Activated CD8-positive, alpha-beta memory T cell treated with anti-CD3 and anti-CD28 coated beads for 36 hours (primary cell): ENCODE data around the gene CCL1. TPM values are rescaled to one million over a fixed set of nuclear protein-coding genes. Genes with fewer than 3 reads are reported as not detected.

Experiments used
- CTCF ChIA-PET: fragments of 350-600 bp; sonication (Branson Sonifier 250); formaldehyde crosslinking; loops from one replicate; lab custom pipeline; 2021; ENCODE audit warnings: antibody characterized with exemption; lab: Charles Lee
- POLR2A ChIA-PET: fragments of 350-600 bp; sonication (Branson Sonifier 250); formaldehyde crosslinking; loops from one replicate; lab custom pipeline; 2021; ENCODE audit warnings: antibody characterized with exemption; lab: Charles Lee
- total RNA-seq, 2 experiments: library from RNA; stranded (reverse); gene quantifications; one replicate each; pipeline ENCODE4 v1.2.3, GENCODE V29; 2021

CCL1 gene
- total RNA-seq, 2 experiments from 2014 or later: 20.3 to 21.9 TPM

DNA sequence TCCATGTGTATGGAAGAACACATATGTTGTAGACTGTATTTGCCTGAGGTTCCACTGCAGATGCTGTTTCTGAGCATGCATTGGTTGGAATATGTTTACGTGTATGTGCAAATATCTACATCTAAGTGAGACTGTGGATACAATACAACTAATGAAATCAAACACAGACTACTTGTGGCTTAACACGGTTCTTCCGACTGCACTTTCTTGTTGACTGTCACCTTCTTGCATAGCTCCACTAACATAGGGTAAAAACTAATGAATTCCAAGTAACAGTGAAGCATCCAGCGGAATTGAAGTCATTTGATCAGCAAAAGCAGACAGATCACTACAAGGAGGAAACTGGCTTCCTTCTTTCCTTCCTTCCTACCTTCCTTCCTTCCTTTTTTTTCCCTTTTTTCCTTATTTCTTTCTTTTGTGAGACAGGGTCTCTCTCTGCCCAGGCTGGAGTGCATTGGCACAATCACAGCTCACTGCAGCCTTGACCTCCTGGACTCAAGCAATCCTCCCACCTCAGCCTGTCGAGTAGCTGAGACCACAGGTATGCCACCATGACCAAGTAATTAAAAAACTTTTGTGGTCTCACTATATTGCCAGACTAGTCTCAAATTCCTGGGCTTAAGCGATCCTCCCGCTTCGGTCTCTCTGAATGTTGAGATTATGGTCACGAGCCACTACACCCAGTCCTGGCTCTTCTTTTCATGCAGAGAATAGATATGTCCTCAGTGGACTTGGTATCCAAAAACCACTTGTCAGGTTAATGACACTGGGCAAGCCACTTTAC is 22.0 kb upstream of the CCL1 start:
- ChIA-PET POLR2A (interaction anchor here (1.1 kb wide), 1 partner anchor 31 kb away, joined by 3 read pairs; no protein-coding TSS in a partner anchor), CTCF (interaction anchor here (1.4 kb wide), 1 partner anchor 23 kb away, joined by 7 read pairs; no protein-coding TSS in a partner anchor)

DNA sequence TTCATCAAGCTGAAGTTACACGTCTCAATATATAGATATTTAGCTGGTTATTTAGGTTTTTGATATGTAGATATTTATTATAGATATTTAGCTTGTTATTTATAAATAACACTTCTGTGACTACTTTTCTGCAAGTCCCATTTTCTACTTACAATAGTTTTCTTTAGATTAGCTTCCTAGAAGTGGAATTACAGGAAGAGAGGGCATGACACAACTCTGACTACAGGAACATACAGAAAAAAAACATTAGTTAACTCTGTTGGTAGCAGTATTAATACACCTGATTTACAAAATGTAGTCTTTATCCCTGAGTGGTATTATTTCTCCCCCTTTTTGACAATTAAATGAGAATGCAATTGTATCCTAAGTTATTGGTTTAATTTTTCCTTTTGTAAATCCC is 21.2 kb upstream of the CCL1 start:
- ChIA-PET POLR2A (interaction anchor here (1.1 kb wide), 1 partner anchor 32 kb away, joined by 3 read pairs; no protein-coding TSS in a partner anchor), CTCF (interaction anchor here (1.4 kb wide), 1 partner anchor 23 kb away, joined by 7 read pairs; no protein-coding TSS in a partner anchor)

DNA sequence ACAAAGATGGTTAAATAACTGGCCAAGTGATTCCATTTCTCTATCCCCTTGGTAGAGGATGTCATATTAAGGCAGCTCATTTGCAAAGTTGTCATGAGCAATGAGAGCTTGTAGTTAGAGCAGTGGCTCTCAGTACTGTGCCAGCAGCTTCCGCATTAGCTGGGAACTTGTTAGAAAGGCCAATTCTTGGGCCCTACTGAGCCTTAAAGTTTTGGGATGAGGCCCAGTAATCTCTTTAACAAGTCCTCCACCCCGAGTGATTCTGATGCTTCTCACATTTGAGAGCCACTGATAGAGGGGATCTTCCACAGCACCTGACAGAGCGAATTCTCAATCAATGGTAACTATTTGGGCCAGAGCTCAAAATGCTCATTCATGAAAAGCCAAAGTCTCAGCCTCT is 20.2 kb upstream of the CCL1 start:
- ChIA-PET CTCF (interaction anchor here (1.3 to 1.7 kb wide), 2 partner anchors 22 to 183 kb away, joined by 3 to 7 read pairs; no protein-coding TSS in a partner anchor), POLR2A (no interaction called here)

DNA sequence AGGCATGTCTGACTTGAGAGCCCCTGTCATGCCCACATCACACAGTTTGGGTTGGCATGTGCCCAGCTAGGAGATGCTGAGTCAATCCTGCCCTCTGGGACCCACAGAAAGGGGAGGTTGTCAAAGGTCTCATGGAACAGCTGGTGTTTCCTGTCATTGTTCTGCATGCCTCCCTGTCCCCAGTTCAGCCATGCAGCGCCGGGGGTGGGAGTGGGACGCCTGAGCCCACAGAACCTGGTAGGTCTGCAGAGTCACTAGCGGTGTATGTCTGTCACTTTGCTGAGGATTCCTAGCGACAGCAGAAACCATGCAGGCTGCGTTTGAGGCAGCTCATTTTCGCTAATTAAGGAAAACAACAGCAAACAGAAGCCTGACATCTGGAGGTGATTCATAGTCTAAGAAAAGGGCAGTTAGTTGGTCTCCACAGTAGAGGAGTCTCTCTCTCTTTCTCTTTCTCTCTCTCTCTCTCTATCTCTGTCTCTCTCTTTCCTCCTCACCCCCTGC is 19.6 kb upstream of the CCL1 start:
- ChIA-PET CTCF (interaction anchor here (0.8 to 1.7 kb wide), 3 partner anchors 21 to 596 kb away, joined by 3 to 7 read pairs (median 3); no protein-coding TSS in a partner anchor), POLR2A (no interaction called here)

DNA sequence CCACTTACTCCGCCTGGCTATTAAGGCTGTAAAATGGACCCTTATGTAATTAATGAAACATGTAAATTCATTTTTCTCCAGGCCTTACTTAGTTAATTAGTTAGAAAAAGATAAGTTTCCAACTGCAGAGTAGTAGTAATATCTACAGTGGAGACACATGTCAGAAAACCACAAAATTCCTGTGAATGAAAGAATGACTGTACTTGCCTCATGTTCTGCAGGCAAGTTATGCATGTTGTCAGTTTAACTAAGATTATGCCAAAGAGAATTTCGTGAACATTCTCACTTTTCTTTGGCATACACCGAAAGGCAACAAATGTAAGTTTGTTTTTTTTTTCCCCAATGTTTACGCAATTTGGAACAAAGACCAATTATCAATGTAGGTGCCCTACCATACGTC is 16.8 kb upstream of the CCL1 start:
- ChIA-PET CTCF (no interaction called here), POLR2A (no interaction called here)

DNA sequence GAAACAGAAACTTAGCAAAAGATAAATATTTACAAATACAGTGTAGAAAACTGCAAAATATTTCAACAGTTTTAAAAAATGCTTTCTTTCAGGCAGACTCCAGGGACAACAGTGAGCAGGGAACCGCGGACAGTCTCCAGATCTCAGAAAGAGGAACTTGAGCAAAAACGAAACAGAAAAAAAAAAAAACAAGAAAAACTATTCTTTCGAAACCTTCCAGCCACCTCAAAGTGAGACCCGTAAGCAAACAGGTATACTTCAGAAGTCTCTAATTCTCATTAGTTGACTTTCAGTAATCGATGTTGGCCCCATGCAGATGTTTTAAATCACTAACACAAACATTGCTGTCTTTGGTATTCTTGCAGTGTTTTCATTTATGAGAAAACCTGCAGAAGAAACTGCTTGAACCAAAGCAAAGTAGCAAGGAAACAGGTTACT is 15.7 kb upstream of the CCL1 start:
- CTCF ChIA-PET: interaction anchor here (2.2 kb wide), 1 partner anchor 178 kb away, joined by 6 read pairs; no protein-coding TSS in a partner anchor
- POLR2A ChIA-PET: no interaction called here

DNA sequence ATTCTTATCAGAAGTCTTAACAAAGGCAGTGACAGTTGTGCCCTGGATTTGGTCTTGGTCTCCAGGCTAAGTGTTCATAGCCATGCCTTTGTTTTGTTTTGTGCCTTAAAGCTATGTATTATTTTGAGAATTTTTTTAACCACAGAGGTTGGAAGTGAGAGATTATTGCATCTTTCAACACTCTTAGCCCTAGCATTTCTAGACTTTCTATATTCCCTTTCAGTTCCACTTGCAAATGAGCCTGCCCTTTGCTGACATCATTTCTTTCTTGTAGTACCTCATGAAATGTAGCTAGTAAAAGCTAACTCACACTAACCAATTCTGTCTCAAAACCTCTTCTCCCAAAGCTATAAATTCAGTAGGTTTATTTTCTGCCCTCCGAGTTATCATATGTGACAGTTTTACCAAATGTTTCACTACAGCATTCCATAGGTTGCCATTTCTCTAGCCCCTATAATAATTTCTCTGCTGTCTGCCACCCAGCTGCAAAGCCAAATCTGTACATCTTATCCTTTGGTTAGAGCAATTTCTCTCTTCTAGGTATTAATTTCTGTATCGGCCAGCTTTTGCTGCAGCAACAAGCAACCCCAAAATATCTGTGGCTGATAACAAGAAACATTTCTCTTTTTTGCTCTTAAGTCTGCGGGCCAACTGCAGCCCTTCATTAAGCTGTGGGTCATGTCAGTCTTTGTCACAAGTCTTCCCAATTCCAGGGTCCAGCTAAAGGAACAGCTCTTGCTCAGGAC is 14.2 kb upstream of the CCL1 start:
- CTCF ChIA-PET: interaction anchor here (1.7 to 2.2 kb wide), 2 partner anchors 15 to 177 kb away, joined by 6 read pairs; no protein-coding TSS in a partner anchor
- POLR2A ChIA-PET: no interaction called here

DNA sequence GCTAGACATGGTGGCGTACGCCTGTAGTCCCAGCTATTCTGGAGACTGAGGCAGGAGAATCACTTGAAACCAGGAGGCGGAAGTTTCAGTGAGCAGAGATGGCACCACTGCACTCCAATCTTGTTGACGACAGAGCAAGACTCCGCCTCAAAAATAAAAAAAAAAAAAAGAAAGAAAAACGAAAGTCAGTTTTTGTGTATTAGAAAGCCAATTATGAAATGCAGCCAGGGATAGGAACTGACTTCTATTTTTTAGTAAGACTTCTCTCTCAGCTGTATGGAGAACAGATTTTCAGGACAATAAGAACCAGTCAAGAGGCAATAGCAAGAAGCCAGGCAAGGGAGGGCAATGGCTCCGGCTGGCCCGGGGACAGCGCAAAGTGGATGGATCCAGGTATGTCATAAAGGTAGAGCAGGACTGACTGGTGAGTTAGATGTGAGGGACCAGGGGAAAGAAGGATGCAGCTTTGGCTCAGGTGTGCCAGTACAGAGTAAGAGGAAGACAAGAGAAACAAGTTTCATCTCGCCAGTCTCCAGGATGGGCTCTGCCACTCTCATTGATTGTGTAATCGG is 12.5 kb upstream of the CCL1 start:
- CTCF ChIA-PET: no interaction called here
- POLR2A ChIA-PET: no interaction called here

DNA sequence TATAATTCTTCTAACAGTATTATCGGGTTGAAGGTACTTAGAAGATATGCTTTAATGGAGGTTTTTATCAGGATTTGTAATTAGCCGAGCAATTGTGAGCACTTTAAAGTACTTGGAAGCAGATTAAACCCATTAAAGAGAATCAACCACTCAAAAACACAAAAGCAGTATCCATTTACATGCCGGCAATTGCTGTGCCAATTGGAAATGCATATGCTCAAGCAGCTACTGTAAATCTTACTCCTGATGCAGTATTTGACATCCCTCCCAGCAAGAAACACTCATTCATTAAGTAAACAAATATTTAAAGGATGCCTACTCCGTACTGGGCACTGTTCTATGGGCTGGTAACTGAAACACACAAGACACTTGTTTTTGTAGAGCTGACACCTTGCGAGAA is 11.4 kb upstream of the CCL1 start:
- POLR2A ChIA-PET: no interaction called here
- CTCF ChIA-PET: interaction anchor here (0.8 kb wide), 1 partner anchor 174 kb away, joined by 3 read pairs; no protein-coding TSS in a partner anchor

DNA sequence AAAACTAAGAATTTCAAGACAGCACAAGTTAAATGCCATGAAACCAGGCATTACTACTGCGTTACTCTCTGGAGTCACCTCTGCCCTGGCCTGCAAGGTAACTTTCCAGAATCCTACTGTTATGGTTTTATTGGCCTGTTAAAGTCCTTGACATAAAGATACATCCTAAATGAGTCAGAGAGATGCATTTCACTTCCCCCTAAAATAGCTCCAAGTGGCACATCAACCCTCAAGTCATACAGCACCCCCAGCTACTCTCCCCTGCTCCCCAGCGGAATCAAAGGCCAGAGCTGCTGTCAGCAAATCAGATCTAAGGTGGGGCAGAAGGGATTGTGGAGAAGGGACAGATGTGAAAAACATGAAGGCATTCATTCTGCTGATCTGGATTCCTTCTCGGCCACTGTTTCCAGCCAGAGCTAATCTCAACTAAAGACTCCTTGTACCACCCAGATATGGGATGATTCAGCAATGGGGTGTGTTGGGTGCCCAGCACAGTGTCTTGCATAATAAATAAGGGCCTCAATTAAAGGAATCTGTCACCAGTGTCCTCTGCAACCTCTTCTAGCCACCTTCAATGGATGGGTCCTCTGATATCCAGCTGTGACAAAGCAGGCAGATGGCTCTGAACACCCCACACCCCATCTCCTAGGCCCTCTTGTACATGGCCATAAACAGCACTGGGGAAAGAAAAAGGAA is 8.5 kb upstream of the CCL1 start:
- CTCF ChIA-PET: interaction anchor here (1.0 to 2.2 kb wide), 2 partner anchors 10 to 171 kb away, joined by 3 to 12 read pairs; no protein-coding TSS in a partner anchor
- POLR2A ChIA-PET: no interaction called here

DNA sequence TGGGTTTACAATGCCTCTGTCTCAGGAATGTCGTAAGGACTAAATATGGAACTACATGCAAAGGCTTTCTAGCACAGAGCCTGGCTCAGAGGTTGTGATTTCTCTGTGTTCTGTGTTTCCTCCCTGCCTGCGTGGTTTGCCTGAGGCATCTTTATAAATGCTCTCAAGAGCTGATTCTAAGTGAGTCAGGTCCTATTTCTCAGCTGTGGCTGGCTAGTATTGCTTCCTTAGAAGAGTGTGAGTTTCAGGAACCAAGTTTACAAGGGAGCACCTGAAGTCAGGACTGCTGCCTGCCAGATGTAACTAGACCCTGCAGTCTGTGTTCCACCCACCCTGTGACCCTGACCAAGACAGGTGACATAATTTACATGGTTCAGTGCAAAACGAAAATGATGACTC is 8.0 kb upstream of the CCL1 start:
- ChIA-PET CTCF (interaction anchor here (0.9 to 2.2 kb wide), 3 partner anchors 9 to 170 kb away, joined by 3 to 12 read pairs (median 3); no protein-coding TSS in a partner anchor), POLR2A (no interaction called here)

DNA sequence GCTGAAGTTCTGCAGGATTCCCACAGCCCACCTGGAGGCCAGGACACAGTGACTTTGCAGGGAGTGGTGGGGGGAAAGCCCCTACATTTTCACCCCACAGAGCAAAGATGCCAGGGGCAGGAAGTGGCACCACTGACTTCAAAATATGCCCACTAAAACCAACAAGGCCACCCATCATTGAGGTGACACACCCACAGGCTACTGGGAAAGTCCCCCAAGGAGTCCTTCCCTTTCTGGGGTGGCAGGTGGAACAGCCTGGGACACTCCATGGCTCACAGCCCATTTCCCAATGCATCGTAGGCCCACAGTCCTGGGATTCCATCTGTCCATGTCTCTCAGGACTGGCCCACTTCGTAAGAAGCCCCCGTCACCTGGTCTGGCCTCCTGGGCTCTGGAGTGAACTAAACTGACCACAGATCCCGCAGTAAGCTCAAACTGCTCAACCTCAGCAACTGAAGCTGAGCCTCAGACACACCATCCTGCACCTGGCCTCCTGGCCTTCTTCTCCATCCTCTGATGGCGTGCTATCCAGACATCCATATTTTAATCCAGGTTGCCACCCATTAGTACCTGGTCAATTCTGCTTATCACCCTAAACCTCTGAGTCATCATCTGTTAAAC is 7.5 kb upstream of the CCL1 start:
- POLR2A ChIA-PET: no interaction called here
- CTCF ChIA-PET: interaction anchor here (0.9 kb wide), 1 partner anchor 9 kb away, joined by 3 read pairs; no protein-coding TSS in a partner anchor

DNA sequence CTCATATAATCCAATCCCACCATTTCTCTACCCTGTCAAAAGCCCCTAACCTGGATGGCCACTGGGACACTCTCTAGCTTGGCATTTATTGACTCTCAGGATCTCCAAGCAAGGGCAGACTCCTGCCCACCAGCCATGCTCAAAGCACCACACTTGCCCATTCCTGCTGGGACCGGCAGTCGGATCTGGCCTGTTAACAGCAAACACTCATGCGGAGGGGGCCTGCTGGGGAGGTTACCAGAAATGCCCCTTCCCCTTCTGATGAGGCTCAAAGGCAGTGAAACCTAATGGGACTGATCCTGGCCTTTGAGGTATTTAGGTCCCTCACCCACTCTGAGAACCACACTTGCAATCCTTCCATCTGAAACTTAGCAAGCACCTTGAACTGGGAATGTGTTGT is 6.5 kb upstream of the CCL1 start:
- POLR2A ChIA-PET: no interaction called here
- CTCF ChIA-PET: no interaction called here

DNA sequence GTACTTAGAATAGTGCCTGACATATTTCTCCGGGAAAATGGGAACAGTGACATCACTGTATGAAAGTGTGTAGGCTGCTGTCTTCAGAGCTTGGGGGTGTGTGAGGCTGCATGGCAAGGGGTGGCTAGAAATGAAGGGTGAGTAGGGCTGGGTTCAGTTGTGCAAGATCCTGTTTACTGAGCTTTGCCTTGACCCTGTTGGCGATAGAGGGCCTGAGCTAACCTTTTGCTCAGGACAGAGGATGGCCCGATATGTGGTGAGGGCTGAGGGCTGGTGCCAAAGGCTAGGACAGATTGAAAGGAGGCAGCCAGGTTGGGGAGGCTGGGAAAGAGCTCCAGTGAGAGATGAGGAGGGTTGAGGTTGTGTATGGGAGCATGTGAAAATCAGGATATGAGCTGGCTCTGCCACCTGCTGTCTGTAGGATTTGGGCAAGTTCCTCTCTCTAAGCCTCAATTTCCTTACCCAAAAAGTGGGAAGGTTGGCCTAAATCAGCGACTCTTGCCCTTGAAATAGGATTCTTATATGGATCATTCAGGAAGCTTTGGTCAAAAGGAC is 6.0 kb upstream of the CCL1 start:
- ChIA-PET POLR2A (no interaction called here), CTCF (no interaction called here)

DNA sequence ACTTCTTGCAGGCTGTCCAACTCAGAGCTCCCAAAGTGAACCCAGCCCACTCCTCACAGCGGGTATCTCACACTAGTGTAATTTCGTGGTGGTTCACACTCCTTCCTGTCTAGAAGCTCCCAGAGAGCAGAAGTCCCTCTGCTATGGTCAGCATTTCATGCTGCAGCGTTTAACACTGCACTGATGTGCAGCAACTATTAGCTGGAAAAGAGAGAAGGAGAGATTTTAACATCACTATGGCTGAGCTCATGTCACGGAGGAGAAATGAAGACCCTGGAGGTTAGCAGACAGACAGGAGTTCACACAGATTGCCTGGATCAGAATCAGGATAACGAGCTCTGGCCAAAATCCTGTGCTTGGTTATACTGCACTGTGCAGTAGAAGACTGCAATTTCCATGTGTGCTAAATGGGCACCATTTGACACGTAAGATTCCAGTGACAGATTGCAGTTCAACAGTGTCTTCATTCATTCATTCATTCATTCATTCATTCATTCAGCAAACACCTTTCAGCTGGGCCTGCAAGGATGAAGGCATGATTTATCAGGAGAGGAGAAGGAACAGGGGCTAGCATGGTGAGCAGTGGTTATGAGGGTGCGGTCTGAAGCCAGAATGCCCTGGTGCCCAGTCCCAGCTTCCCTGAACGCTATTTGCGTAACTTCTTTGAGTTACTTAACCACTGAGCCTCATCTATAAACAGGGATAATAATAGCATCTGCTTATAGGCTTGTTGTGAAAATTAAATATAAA is 5.3 kb upstream of the CCL1 start:
- ChIA-PET CTCF (no interaction called here), POLR2A (no interaction called here)

DNA sequence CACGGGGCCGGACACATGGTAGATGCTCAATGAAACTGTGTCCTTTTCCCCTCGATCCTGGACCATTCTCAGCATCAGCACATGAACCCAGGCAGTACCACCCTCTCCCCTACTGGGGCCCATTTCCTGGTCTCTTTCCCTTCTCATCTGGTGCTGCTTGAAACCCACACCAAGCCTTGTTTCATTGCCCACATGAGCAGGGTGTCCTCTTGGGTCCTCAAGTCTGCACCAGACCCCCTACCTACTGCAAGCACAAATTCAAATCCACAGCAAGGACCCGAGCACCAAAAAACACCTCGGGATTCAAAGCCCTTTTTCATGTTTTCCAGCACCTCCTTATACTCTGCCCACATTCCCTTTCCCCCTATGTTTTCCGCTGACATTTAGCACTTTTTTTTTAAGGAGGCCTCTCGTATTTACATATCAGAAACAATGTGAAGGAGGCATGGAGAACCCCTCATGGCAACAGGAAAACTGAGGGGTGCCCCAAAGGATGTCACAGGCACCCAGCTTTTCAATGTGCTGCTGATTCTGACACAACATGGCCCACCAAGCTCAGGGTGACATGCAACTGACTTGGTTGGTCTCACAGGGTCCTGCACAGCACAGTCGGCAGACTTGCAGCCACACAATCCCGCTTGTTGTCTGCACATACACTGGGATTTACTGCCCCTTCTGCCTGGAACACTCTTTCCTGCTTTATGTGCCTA is 4.6 kb upstream of the CCL1 start:
- POLR2A ChIA-PET: no interaction called here
- CTCF ChIA-PET: no interaction called here
